Suppressor macrophage treated with lipopolysaccharide for 4 hours (primary cell): ENCODE measurements around the gene CLTCL1.
A peak's percentile ranks its signal among the peaks of the same experiment; 100 is the strongest.

Experiments used
- DNase-seq: peaks from one replicate; pipeline ENCODE4 v3.0.0-alpha.2; 2020

Gene CLTCL1

DNA sequence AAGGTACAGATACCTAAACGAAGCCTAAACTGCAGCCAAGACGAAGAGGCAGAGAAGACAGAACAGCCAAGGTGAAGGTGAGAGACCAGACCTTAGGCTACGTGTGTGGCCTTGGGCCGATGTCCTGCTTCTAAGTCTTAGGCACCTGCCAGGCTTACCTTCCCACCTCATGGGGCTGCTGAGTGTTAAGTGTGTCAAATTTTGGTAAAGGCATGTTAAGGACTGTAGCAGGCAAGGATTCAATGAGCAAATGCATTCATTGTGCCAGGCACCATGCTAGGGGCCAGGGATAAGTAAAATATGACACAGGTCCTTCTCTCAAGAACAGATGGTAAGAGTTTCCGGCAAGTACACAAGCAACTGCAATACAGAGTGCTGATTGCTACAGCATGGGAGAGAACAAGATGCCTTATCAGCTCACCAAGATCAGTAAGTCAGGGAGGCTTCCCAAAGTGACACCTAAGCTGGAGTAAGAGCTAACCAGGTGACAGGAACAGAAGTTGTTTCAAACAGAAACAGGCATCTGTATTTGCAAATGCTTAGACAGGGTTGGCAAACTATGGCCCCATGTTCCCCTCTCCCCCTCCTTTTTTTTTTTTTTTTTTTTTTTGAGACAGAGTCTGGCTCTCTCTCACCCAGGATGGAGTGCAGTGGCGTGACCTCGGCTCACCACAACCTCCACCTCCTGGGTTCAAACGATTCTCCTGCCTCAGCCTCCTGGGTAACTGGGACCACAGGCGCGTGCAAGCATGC lies 46.7 kb downstream of the CLTCL1 start:
- DNase-seq = no peak

DNA sequence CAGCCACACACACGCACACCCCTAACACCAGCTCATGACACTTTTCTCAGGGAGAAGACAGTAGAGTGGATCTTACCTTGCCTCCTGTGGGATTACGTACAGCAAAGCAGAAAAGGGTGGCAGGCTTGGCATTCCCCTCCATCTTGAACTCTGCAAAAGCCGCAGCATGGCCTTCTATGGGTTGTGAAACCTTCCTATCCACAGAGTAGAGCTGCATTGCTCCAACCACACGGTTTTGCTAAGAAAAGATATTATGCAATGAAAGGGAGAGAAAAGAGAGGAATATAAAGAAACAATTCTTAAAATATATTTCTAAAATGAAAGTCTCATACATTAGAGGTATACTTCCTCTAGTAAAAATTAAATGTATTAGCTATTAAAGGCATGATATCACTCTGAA lies 48.8 kb downstream of the CLTCL1 start:
- peak; percentile 14 for DNase-seq

- no peak for DNase-seq
Observed at GRCh38 chr22:19241593-19241906, 50.0 kb downstream of the CLTCL1 start.

- DNase-seq = peak; percentile 14
Observed at GRCh38 chr22:19240813-19241592, 50.5 kb downstream of the CLTCL1 start.

- no peak for DNase-seq
Observed at GRCh38 chr22:19239464-19239863, 52.1 kb downstream of the CLTCL1 start.

DNA sequence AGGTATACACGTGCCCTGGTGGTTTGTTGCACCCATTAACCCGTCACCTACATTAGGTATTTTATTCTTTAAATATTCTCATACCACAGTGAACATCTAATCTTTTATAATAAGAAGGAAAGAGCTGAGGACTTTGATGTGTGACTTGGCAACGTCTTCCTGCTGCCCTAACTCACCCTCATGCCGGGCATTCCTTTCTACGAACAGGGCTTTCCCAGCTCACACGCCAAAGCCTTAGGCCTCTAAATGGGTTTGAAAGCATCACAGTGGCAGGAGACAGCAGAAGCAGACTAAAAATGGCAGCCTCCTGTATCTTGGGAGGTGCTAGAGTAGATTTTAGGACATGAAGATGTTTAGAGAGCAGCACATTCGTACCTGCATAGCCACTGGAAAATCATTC lies 52.6 kb downstream of the CLTCL1 start:
- no peak for DNase-seq

DNA sequence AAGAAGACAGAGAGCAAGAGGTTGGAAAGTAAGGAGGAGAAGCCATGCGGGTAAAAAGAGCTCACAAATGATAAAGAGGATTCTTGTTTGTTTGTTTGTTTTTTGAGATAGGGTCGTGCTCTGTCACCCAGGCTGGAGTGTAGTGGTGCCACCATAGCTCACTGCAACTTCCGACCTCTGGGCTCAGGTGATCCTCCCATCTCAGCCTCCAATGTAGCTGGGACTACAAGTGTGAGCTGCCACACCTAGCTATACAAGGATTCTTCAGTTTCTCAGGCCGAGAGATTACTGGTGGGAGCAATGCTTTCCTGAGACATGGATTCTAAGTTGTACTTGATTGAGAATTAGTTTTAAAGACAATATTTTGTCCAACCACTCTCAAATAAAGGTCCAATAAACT lies 55.6 kb downstream of the CLTCL1 start:
- DNase-seq = no peak

DNA sequence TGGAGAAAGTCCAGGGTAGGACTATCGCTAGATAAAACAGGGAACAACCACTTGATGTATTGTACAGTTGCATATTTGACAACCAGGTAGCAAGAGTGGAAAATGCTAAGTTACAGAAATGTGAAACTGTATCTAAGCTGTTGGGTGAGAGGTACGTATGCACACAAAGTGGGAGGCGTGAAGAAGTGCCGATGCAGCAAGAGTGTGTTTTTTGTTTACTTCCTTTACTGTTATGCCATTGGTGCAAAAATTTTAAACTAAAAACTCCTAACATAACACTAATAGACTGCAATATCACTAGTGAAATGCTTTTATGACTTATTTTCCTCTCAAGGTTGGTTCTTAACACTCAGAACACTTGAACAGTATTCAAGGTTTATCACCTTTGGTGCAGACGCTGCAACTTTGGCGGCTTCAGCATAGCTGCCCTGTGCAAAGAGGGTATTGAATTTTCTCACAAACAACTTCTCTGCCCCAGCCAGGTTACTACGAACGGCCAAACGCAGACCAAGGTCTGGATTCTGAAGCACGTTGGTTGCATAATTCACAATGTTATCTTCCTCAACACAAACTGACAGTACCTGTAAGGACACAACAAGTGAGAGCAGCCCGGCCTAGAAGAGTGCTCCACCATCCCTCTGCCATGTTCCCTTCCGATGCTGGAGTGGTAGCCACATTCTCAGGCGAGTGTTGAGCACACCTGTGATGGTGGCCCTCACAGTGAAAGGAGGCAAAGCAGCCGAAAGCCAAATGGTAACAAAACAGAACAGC lies 57.2 kb downstream of the CLTCL1 start:
- DNase-seq = no peak

GRCh38 chr22:19233189-19233661 lies 58.3 kb downstream of the CLTCL1 start:
- DNase-seq = no peak

GRCh38 chr22:19232623-19233022 lies 58.9 kb downstream of the CLTCL1 start:
- DNase-seq = no peak

- no peak for DNase-seq
Observed at GRCh38 chr22:19231986-19232385, 59.5 kb downstream of the CLTCL1 start.

- DNase-seq = no peak
Observed at GRCh38 chr22:19229600-19229999, 61.9 kb downstream of the CLTCL1 start.

DNA sequence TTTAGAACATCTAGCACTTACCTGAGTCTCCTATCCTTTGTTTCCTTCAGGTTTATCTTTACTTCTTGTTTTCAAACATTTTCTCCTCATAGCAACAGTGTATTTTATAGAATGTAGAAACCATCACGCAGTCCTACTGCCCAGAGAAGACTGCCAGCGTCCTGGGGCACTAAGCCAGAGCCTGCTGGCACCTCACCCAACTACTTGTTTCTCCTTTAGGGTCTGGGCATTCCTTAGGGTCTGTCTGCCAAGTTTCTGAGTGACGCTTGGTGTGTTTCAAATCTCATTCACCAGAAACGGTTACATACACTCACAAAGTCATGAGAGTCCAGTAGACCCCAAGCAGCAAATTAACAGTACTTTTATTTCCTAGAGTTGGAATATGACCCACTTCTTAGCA lies 63.3 kb downstream of the CLTCL1 start:
- no peak for DNase-seq

GRCh38 chr22:19226428-19226827 lies 65.1 kb downstream of the CLTCL1 start:
- DNase-seq = no peak

- DNase-seq = no peak
Observed at GRCh38 chr22:19225560-19225959, 66.0 kb downstream of the CLTCL1 start.

DNA sequence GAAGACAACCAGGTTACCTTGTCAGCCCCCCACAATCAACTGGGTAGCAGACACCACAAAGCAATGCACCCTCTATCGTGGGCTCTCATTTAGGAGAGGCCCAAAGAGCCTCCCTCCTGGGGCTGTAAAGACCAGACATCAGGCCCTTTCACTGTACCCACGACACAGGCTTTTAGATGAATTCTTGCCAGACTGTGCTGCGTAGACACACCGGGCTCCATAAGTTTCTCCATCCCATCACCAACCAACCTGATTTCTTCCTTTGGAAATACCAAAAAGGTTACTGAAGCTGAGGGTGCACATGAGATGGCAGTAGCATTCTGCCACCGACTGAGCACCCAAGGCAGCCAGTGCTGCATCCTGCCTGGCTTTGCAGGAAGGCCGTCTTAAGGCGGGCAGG lies 66.5 kb downstream of the CLTCL1 start:
- DNase-seq = no peak

- DNase-seq = no peak
Observed at GRCh38 chr22:19224557-19224956, 67.0 kb downstream of the CLTCL1 start.

- no peak for DNase-seq
Observed at GRCh38 chr22:19223617-19224016, 67.9 kb downstream of the CLTCL1 start.

GRCh38 chr22:19223110-19223509 lies 68.4 kb downstream of the CLTCL1 start:
- no peak for DNase-seq

- no peak for DNase-seq
Observed at GRCh38 chr22:19222242-19223005, 69.1 kb downstream of the CLTCL1 start.

GRCh38 chr22:19220867-19221266 lies 70.7 kb downstream of the CLTCL1 start:
- DNase-seq = no peak

DNA sequence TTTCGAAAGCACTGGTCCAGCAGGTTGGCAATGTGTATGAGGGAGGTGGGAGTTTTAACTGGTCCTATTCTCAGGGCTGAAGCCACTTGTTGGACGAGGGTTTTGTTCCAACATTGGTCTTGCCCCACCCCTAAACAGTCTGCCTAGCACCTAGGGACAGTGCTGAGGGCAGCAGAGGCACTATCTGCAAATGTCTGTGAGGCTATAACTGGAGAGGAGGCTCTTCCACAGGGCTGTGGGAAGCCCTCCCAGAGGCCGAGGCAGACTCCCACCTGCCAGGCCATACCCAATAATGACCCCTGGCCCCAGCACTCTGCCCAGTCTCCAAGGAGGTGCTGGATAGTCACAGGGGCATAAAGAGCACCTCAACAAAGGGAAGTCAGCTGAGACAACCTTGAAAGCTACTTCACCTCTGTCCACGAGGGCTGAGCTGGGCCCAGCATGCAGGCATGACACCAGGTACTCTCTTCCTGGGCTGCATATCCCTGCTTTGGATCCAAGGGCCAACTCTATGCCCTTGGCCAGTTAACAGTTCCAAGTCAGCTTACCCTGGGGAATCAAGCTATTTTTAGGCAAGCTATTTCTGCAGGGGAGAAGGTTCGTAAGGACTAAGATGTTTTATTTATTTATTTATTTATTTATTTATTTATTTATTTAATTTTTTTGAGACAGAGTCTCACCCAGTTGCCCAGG lies 72.8 kb downstream of the CLTCL1 start:
- no peak for DNase-seq
